OCI-LY7 (cell line): ENCODE data around the gene ULK4. TPM values are rescaled to one million over a fixed set of nuclear protein-coding genes. Genes with fewer than 3 reads are reported as not detected.

Experiments
- BruUV-seq: library from RNA; stranded (reverse); fragments of 400-500 nt; replicated peaks from 2 replicates; lab custom pipeline; 2021; lab: Mats Ljungman, UMichigan
- CTCF ChIA-PET: fragments of 300-600 bp; sonication (Branson Sonifier 250); formaldehyde crosslinking; loops from one replicate; lab custom pipeline; 2022; ENCODE audit warnings: antibody characterized with exemption; ENCODE audit not compliant: unreplicated experiment; lab: Charles Lee
- POLR2A ChIA-PET: fragments of 300-600 bp; sonication (Branson Sonifier 250); formaldehyde crosslinking; loops from one replicate; lab custom pipeline; 2022; ENCODE audit warnings: antibody characterized with exemption; lab: Charles Lee
- DNase-seq: peaks from one replicate; pipeline ENCODE4 v3.0.0-alpha.2; 2015; ENCODE audit warnings: low spot score
- H2AFZ ChIP-seq: fragments of 200-600 bp; sonication (generic), shearing (Covaris generic); 2 replicates; pipeline ENCODE4 v1.6.1; 2014; ENCODE audit warnings: mild to moderate bottlenecking, antibody characterized with exemption, low read length, moderate library complexity
- H3K27ac ChIP-seq: fragments of 200-600 bp; sonication (generic); 2 replicates; pipeline ENCODE4 v1.5.1; 2014; ENCODE audit warnings: mixed run types, low read depth, mild to moderate bottlenecking, moderate library complexity, low read length, inconsistent platforms; ENCODE audit not compliant: poor library complexity, severe bottlenecking
- H3K36me3 ChIP-seq: fragments of 200-600 bp; sonication (generic); 2 replicates; pipeline ENCODE4 v1.6.1; 2014; ENCODE audit warnings: mild to moderate bottlenecking, antibody characterized with exemption, low read length, moderate library complexity, mixed read lengths; ENCODE audit not compliant: insufficient read depth
- H3K4me1 ChIP-seq: fragments of 200-600 bp; sonication (generic); 2 replicates; pipeline ENCODE4 v1.5.1; 2014; ENCODE audit warnings: mild to moderate bottlenecking, low read length; ENCODE audit not compliant: insufficient read depth, poor library complexity, severe bottlenecking
- H3K4me2 ChIP-seq: fragments of 200-600 bp; sonication (generic); 2 replicates; pipeline ENCODE4 v1.6.1; 2014; ENCODE audit warnings: mild to moderate bottlenecking, low read length
- H3K4me3 ChIP-seq: fragments of 200-600 bp; sonication (generic); 2 replicates; pipeline ENCODE4 v1.5.1; 2014; ENCODE audit warnings: mild to moderate bottlenecking, low read depth, low read length; ENCODE audit not compliant: poor library complexity, severe bottlenecking
- H3K79me2 ChIP-seq: fragments of 200-600 bp; sonication (generic); 2 replicates; pipeline ENCODE4 v1.6.1; 2016; ENCODE audit warnings: low read depth, mild to moderate bottlenecking, low read length, moderate library complexity, mixed read lengths; ENCODE audit not compliant: insufficient read depth
- H3K9me2 ChIP-seq: fragments of 200-600 bp; sonication (generic); 2 replicates; pipeline ENCODE4 v1.6.1; 2016; ENCODE audit warnings: mild to moderate bottlenecking, low read length, mixed read lengths; ENCODE audit not compliant: insufficient read depth
- H3K9me3 ChIP-seq: fragments of 200-600 bp; sonication (generic); 2 replicates; pipeline ENCODE4 v1.6.1; 2014; ENCODE audit warnings: mild to moderate bottlenecking, mixed run types, low read length, mixed read lengths
- H4K20me1 ChIP-seq: fragments of 200-600 bp; sonication (generic); 2 replicates; pipeline ENCODE4 v1.6.1; 2014; ENCODE audit warnings: mild to moderate bottlenecking, antibody characterized with exemption, low read length, moderate library complexity, mixed read lengths; ENCODE audit not compliant: insufficient read depth
- EZH2phosphoT487 ChIP-seq: fragments of 200-600 bp; sonication (generic); IDR thresholded peaks from 2 replicates; pipeline ENCODE4 v1.6.1; 2018; ENCODE audit warnings: low read depth, borderline replicate concordance, mild to moderate bottlenecking, mixed run types, antibody characterized with exemption, low read length, moderate library complexity, mixed read lengths
- intact Hi-C: fragments of 100-400 bp; cut with micrococcal nuclease; formaldehyde crosslinking; loops from one replicate; pipeline ENCODE4 v1.10.0; 2022; ENCODE audit not compliant: unreplicated experiment
- total RNA-seq, 2 experiments: library from RNA; depleted of rRNA in 1 of 2; stranded (reverse); fragments of >200 nt in 1 of 2; shearing (Covaris generic) in 1 of 2; gene quantifications; 2 replicates each; pipeline ENCODE4 v1.2.3, GENCODE V29; 2014 to 2022
- TF ChIP-seq, protein P1 (sequence below): fragments of 200-600 bp; sonication (generic); conservative IDR thresholded peaks from 2 replicates; pipeline ENCODE4 v1.5.1; 2014; ENCODE audit warnings: mild to moderate bottlenecking, antibody characterized with exemption, low read length, moderate library complexity, mixed read lengths

Gene ULK4
- total RNA-seq, 2 experiments from 2014 or later, result 18.9 to 21.0 TPM

DNA sequence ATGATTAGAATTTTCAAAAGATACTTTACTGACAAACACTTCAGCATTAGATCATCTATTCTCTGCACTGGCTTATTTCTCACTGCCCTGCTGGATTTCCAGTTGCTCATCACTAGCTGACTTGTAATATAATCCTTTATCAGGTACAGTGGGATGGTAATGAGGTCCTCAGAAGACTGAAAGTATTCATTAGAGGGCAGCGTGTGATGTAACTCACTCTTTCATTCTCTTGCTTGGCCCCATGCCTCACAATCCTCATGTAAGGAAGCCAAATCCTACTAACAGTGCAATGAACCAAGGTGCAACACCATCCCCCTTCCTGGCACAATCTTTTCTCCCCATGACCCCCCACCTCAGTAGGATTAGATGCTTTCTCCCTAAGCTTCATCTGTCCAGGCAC, 472.7 kb downstream of the ULK4 start:
- DNase-seq, result no peak
- Histone ChIP-seq H3K4me3 (no peak overlapping the region), H3K9me2 (no peaks in the 10 kb centered on the region), H3K4me2 (no peak overlapping the region), H3K9me3 (no peaks in the 10 kb centered on the region), H4K20me1 (no peaks in the 10 kb centered on the region), H2AFZ (no peak overlapping the region), H3K27ac (no peak overlapping the region), H3K36me3 (no peaks in the 10 kb centered on the region), H3K4me1 (no peaks in the 10 kb centered on the region), H3K79me2 (no peaks in the 10 kb centered on the region)
- CTCF ChIA-PET, result no interaction called here
- TF ChIP-seq, protein P1, sequence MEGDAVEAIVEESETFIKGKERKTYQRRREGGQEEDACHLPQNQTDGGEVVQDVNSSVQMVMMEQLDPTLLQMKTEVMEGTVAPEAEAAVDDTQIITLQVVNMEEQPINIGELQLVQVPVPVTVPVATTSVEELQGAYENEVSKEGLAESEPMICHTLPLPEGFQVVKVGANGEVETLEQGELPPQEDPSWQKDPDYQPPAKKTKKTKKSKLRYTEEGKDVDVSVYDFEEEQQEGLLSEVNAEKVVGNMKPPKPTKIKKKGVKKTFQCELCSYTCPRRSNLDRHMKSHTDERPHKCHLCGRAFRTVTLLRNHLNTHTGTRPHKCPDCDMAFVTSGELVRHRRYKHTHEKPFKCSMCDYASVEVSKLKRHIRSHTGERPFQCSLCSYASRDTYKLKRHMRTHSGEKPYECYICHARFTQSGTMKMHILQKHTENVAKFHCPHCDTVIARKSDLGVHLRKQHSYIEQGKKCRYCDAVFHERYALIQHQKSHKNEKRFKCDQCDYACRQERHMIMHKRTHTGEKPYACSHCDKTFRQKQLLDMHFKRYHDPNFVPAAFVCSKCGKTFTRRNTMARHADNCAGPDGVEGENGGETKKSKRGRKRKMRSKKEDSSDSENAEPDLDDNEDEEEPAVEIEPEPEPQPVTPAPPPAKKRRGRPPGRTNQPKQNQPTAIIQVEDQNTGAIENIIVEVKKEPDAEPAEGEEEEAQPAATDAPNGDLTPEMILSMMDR, result no peak
- TF ChIP-seq EZH2phosphoT487, result no peak
- no TSS peak for BruUV-seq
- POLR2A ChIA-PET, result interaction anchor here (0.8 kb wide), 1 partner anchor 16 kb away, joined by 4 read pairs; no protein-coding TSS in a partner anchor
- intact Hi-C loops, result no loop called here

- DNase-seq, result no peak
- Histone ChIP-seq H2AFZ (no peak overlapping the region), H3K79me2 (no peaks in the 10 kb centered on the region), H3K9me3 (no peaks in the 10 kb centered on the region), H3K36me3 (no peaks in the 10 kb centered on the region), H3K4me3 (no peak overlapping the region), H3K27ac (no peak overlapping the region), H3K4me2 (no peak overlapping the region), H3K4me1 (no peaks in the 10 kb centered on the region), H3K9me2 (no peaks in the 10 kb centered on the region), H4K20me1 (no peaks in the 10 kb centered on the region)
- BruUV-seq, result no TSS peak
- CTCF ChIA-PET, result no interaction called here
- no peak for TF ChIP-seq EZH2phosphoT487
- TF ChIP-seq, protein P1, result no peak
- intact Hi-C loops, result no loop called here
- POLR2A ChIA-PET, result no interaction called here
Measured at GRCh38 chr3:41488501-41488900, 473.4 kb downstream of the ULK4 start.

GRCh38 chr3:41485484-41485883, 476.4 kb downstream of the ULK4 start:
- intact Hi-C loops, result no loop called here
- CTCF ChIA-PET, result no interaction called here
- BruUV-seq, result no TSS peak

More at GRCh38 chr3:41485484-41485883, 476.4 kb downstream of the ULK4 start:
- Histone ChIP-seq H4K20me1 (no peaks in the 10 kb centered on the region), H3K4me3 (no peak overlapping the region), H3K9me2 (no peaks in the 10 kb centered on the region), H3K27ac (no peak overlapping the region), H3K79me2 (no peaks in the 10 kb centered on the region), H3K36me3 (no peaks in the 10 kb centered on the region), H3K4me1 (no peaks in the 10 kb centered on the region), H3K9me3 (no peaks in the 10 kb centered on the region), H2AFZ (no peak overlapping the region), H3K4me2 (no peak overlapping the region)
- no peak for TF ChIP-seq EZH2phosphoT487
- TF ChIP-seq, protein P1, result no peak
- POLR2A ChIA-PET, result interaction anchor here (0.6 kb wide), 1 partner anchor 13 kb away, joined by 4 read pairs; no protein-coding TSS in a partner anchor
- DNase-seq, result no peak
